ENCODE results near the gene ZNF253. TPM values are rescaled to one million over a fixed set of nuclear protein-coding genes. Genes with fewer than 3 reads are reported as not detected.
"Not testable (repeated sequence)": the region's sequence is repeated elsewhere in the genome, so short reads cannot be mapped to it uniquely, and the experiment has no call there.

ZNF253 gene
- total RNA-seq, 1 experiment from 2014 or later = 1.8 TPM

DNA sequence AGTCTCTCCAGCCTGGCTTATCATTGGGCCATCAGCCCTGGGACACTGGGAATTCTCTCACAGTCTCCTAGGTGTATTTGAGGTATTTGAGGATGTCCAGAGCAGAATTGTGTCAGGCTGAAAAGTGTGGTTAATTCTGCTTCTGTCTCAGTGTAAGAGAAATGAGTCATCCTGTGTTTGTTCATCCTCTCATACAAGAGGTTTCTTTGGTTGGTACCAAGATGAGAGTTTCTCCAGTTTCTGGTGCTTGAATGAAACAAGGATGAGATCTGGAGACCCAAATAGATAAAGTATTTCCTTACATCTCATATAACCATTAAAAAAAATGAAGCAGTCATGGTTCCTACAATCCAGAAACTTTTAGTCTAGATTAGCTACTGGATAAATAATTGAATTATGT, 7.7 kb downstream of the ZNF253 start:
- no TSS peak for BruUV-seq (replicated peaks)
- intact Hi-C loops (cut with micrococcal nuclease) = no loop called here
- Mint-ChIP-seq H3K27me3 (ENCODE audit: insufficient read depth, unreplicated experiment) (no peaks in the 10 kb centered on the region), H3K4me1 (ENCODE audit: insufficient read depth, unreplicated experiment) (no peaks in the 10 kb centered on the region), H3K36me3 (ENCODE audit: insufficient read depth, unreplicated experiment) (peaks cover 7% of the 10 kb centered on the region), H3K27ac (ENCODE audit: low read depth, unreplicated experiment) (no peak overlapping the region), H3K4me3 (ENCODE audit: unreplicated experiment) (no peak overlapping the region), H3K9me3 (ENCODE audit: unreplicated experiment) (no peaks in the 10 kb centered on the region)
- no peak for DNase-seq (ENCODE audit: unreplicated experiment)
- POLR2A ChIA-PET = interaction anchor here (0.8 kb wide), 1 partner anchor 98 kb away, joined by 3 read pairs; no protein-coding TSS in a partner anchor
- TF ChIP-seq, protein P1, sequence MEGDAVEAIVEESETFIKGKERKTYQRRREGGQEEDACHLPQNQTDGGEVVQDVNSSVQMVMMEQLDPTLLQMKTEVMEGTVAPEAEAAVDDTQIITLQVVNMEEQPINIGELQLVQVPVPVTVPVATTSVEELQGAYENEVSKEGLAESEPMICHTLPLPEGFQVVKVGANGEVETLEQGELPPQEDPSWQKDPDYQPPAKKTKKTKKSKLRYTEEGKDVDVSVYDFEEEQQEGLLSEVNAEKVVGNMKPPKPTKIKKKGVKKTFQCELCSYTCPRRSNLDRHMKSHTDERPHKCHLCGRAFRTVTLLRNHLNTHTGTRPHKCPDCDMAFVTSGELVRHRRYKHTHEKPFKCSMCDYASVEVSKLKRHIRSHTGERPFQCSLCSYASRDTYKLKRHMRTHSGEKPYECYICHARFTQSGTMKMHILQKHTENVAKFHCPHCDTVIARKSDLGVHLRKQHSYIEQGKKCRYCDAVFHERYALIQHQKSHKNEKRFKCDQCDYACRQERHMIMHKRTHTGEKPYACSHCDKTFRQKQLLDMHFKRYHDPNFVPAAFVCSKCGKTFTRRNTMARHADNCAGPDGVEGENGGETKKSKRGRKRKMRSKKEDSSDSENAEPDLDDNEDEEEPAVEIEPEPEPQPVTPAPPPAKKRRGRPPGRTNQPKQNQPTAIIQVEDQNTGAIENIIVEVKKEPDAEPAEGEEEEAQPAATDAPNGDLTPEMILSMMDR (IDR thresholded peaks at IDR 0.05; ENCODE audit: unreplicated experiment) = no peak
- CTCF ChIA-PET = no interaction called here

DNA sequence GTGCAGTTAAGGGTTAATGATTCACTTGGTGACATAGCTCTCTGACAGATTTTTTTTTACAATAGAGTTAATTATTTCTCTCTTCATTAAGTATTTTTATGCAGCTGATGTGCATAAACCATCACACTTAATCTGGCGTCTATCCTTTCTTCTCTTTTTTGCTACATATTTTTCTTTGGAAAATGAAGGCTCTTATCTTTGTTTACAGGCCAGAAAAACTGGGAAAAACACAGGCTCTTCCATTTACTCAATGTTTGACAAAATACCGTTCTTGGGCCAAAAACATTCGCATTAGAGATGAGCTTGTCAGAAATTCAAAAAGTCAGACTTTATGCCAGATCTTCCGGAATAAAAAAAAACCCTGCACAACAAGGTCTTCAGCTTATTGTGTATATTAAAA, 12.0 kb downstream of the ZNF253 start:
- Mint-ChIP-seq H3K27me3 (ENCODE audit: insufficient read depth, unreplicated experiment) (no peaks in the 10 kb centered on the region), H3K9me3 (ENCODE audit: unreplicated experiment) (no peaks in the 10 kb centered on the region), H3K36me3 (ENCODE audit: insufficient read depth, unreplicated experiment) (no peaks in the 10 kb centered on the region), H3K27ac (ENCODE audit: low read depth, unreplicated experiment) (no peak overlapping the region), H3K4me1 (ENCODE audit: insufficient read depth, unreplicated experiment) (no peaks in the 10 kb centered on the region), H3K4me3 (ENCODE audit: unreplicated experiment) (no peak overlapping the region)
- intact Hi-C loops (cut with micrococcal nuclease) = no loop called here
- no peak for DNase-seq (ENCODE audit: unreplicated experiment)
- POLR2A ChIA-PET = no interaction called here
- CTCF ChIA-PET = interaction anchor here (0.6 kb wide), 1 partner anchor 1301 kb away, joined by 4 read pairs; no protein-coding TSS in a partner anchor
- BruUV-seq (replicated peaks) = no TSS peak
- TF ChIP-seq, protein P1 (IDR thresholded peaks at IDR 0.05; ENCODE audit: unreplicated experiment) = no peak

DNA sequence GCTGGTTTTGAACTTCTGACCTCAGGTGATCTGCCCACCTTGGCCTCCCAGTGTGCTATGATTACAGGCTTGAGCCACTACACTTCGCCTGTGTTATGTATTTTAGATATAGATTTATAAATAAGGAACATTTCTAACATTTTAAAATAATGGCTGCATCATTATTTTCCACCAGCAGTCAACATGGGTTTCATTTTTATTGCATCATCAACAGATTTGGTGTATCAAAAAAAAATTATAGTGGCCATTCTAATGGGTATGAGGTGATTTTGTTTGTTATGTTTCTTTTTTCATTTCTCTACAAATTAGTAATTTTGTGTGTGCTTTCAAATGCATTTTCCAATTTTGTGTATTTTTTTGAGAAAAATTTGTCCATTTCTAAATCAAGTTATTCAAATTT, 18.9 kb downstream of the ZNF253 start:
- Mint-ChIP-seq H3K4me3 (ENCODE audit: unreplicated experiment) (no peak overlapping the region), H3K27me3 (ENCODE audit: insufficient read depth, unreplicated experiment) (no peaks in the 10 kb centered on the region), H3K9me3 (ENCODE audit: unreplicated experiment) (peaks cover 7% of the 10 kb centered on the region), H3K36me3 (ENCODE audit: insufficient read depth, unreplicated experiment) (peaks cover 4% of the 10 kb centered on the region), H3K27ac (ENCODE audit: low read depth, unreplicated experiment) (no peak overlapping the region), H3K4me1 (ENCODE audit: insufficient read depth, unreplicated experiment) (no peaks in the 10 kb centered on the region)
- intact Hi-C loops (cut with micrococcal nuclease) = no loop called here
- no TSS peak for BruUV-seq (replicated peaks)
- no peak for DNase-seq (ENCODE audit: unreplicated experiment)
- ChIA-PET CTCF (no interaction called here), POLR2A (no interaction called here)
- TF ChIP-seq, protein P1 (IDR thresholded peaks at IDR 0.05; ENCODE audit: unreplicated experiment) = no peak

DNA sequence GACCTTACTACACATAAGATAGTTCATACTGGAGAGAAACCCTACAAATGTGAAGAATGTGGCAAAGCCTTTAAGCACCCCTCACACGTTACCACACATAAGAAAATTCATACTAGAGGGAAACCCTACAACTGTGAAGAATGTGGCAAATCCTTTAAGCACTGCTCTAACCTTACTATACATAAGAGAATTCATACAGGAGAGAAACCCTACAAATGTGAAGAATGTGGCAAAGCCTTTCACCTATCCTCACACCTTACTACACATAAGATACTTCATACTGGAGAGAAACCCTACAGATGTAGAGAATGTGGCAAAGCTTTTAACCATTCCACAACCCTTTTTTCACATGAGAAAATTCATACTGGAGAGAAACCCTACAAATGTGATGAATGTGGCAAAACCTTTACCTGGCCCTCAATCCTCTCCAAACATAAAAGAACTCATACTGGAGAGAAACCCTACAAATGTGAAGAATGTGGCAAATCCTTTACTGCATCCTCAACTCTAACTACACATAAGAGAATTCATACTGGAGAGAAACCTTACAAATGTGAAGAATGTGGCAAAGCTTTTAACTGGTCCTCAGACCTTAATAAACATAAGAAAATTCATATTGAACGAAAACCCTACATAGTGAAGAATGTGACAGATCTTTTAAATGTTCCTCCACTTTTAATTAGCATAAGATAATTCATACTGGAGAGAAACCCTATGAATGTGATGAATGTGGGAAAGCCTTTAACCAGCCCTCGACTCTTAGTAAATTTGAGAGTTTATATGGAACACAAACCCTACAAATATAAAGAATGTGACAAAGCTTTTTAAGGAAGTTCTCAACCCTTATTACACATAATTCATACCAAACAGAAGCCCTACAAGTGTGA, 26.6 kb downstream of the ZNF253 start:
- POLR2A ChIA-PET; H3K27me3 Mint-ChIP-seq (ENCODE audit: insufficient read depth, unreplicated experiment); CTCF ChIA-PET; H3K4me3 Mint-ChIP-seq (ENCODE audit: unreplicated experiment); intact Hi-C loops (cut with micrococcal nuclease); H3K27ac Mint-ChIP-seq (ENCODE audit: low read depth, unreplicated experiment); DNase-seq (ENCODE audit: unreplicated experiment); H3K4me1 Mint-ChIP-seq (ENCODE audit: insufficient read depth, unreplicated experiment); BruUV-seq (replicated peaks); H3K36me3 Mint-ChIP-seq (ENCODE audit: insufficient read depth, unreplicated experiment): not testable (repeated sequence)
- H3K9me3 Mint-ChIP-seq (ENCODE audit: unreplicated experiment) = peaks cover 12% of the 10 kb centered on the region

All from MCF 10A (cell line).